Prostate gland (tissue), 2 donors: ENCODE results near the gene GGT7.

ENCODE experiments used
- CTCF ChIP-seq, 4 experiments: fragments of 200-600 bp in 2 of 4; fragments of 450-650 bp in 2 of 4; sonication (generic) in 2 of 4; IDR thresholded peaks; 1 replicate in 3 of 4; 2 replicates in 1 of 4; pipeline ENCODE4 v1.5.1; 2016 to 2019; ENCODE audit warnings: antibody characterized with exemption in 4 of 4, mild to moderate bottlenecking in 2 of 4, moderate library complexity in 2 of 4
- POLR2A ChIP-seq: fragments of 450-650 bp; IDR thresholded peaks from one replicate; pipeline ENCODE4 v1.6.1; 2016; ENCODE audit warnings: antibody characterized with exemption, mild to moderate bottlenecking
- POLR2AphosphoS5 ChIP-seq: sonication (generic); formaldehyde crosslinking; IDR thresholded peaks from one replicate; pipeline ENCODE4 v1.6.1; 2017; ENCODE audit warnings: antibody characterized with exemption

GRCh38 chr20:34848597-34848996 is 24.1 kb downstream of the GGT7 start:
- TF ChIP-seq CTCF (IDR thresholded peaks at IDR 0.05) (no peak), POLR2A (no peak), POLR2AphosphoS5 (no peak)
